CD1c-positive myeloid dendritic cell (primary cell): ENCODE measurements around the gene ANKFY1.

Experiments
- DNase-seq: peaks from one replicate; pipeline ENCODE4 v3.0.0-alpha.2; 2016; ENCODE audit errors: extremely low spot score

Gene ANKFY1

DNA sequence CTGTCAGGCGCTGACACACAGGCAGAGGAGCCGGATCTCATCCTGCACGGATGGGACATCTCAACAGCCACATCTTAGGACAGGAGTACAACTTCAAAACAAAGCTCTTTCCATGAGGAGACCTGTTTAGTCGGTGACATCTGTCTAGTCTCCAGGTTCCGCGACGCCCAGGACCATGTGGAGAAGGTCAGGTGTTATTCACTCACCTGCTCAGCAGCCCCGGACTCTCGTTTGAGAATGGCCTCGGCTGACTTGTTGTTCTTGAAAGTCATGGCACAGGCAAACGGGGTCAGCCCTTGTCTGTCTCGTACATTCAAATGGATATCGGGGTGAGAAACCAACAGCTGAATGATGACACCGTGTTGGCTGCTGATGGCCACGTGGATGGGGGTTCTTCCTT lies 85.1 kb downstream of the ANKFY1 start:
- DNase-seq, result no peak

DNA sequence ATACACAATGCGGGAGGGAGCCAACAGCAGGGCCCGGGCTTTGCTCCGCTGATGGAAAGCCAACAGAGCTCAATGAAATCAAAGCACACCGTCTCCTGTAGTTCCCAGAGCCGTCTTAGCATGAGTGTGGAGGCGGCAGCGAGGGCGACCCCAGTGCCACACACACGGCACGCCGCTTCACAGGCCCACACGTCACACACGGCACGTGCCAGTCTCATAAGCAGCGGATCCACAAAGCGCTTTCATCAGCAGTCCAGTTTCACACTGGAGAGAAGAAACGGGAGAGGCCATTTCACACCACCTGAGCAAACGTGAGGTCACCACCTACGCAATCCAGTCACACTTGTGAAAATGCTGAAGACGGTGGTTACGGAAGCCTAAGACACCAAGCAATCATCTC lies 86.0 kb downstream of the ANKFY1 start:
- DNase-seq, result no peak

DNA sequence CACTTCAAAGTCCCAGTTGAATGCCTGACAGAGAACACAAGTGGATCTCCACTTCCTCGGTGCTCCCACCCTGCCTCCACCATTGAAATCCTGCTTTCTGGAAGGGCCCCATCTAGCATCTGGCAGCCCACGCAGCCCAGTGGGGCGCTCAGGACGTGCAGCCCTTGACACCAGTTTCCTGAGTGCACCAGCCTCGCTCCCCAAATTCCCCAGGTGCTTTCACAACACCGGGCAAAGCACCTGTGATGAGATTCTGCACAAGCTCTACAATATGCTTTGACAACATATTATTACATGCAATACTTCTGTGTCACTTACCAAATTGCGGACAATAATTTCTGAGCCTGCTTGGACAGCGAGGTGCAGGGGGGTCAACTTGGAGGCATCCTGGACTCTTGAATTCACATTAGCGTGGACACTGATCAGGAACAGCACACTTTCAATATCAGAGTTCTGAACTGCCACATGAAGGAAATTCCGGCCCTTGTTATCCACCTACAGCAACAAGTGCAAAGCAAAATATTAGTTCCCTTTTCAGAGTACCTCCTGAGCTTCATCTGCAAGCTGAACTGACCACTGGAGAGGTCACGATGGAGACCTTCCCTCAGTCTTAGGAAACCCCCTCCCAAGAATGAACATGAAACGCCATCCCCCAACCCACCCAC lies 86.8 kb downstream of the ANKFY1 start:
- DNase-seq, result no peak

DNA sequence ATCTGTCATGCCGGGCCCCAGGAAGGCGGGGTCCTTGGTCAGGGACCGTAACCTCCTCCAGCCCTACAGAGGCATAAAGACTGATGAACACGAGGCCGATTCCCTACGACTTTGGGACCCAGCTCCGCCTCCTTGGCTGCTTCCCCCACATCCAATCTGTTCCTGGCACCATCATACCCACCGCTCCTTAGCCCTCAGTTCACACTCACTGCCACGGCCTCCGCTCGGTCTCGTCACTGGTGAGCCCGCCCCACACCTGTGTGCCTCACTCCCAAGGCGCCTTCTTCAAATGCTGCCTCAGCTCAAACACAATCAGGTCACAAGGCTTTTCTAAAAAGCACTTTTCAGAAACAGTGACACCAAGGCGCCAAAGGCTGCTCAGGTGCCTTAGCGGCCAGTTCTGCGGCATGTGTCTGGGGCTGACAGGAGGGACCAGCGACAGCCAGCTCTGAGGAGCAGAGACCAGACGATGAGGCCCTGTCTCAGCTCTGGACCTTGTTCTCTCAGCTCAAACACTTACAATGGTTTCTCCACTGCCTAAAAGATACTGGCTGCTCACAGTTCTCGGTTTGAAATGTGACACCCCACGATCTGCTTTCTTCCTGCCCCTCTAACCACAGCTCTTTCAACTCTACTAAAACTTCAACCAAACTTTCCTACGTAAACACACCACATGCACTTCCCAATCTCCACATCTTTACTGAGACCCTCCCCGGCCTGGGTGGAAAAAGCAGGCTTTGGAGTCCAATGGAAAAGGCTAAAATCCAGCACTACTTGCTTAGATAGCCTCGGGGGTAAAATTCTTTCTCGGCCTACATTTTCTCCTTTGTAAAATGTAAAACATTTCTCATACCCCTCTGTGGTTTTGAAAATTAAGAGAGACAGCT lies 87.6 kb downstream of the ANKFY1 start:
- DNase-seq, result no peak

DNA sequence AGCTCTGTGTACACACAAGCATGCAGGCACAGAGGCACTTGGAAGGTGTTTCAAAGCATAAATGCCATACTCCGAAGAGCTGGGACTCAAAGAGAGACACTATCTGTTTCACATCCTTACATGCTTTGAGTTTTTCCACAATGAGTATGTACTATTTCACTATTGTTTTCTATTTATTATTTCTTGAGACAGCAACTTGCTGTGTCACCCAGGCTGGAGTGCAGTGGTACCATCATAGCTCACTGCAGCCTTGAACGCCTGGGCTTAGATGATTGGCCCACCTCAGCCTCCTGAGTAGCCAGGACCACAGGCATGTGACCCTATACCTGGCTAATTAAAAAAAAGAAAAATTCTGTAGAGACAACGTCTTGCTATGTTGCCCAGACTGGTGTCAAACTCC lies 89.2 kb downstream of the ANKFY1 start:
- no peak for DNase-seq

DNA sequence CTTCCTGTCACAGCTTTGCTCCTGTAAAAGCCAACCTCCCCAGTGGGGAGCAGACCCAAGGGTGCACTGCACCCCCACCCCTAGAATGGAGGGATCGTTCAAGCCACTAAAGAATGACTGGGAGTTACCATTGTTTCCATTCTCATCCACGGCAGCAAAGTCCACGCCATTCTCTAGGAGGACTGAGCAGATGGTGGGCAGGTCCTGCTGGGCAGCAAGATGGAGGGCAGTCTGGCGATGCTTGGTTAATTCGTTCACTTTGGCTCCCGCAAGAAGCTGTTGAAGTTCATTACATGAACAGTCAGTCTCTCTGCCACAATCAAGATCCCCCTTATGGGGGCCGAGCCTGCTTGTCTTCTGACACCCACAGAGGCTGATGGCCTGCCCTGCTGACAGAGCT lies 90.0 kb downstream of the ANKFY1 start:
- no peak for DNase-seq

DNA sequence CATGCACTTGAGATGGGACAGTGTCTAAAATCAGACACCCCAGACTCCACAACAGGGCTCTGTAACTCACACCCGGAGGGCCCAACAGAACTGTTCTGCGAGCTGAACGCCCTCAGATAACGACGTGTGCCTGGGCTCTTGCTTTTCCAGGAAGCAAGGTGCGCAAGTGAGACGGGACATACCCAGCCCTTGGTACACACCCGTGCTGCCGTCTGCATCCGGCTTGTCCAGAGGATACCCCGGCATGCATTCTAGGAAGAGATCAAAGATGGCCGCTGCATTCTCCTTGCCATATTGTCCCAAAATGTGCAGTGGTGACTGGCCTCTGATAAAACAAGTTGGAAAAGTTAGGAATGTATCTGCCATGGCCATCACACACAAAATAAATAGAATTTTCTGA lies 91.4 kb downstream of the ANKFY1 start:
- DNase-seq, result no peak

DNA sequence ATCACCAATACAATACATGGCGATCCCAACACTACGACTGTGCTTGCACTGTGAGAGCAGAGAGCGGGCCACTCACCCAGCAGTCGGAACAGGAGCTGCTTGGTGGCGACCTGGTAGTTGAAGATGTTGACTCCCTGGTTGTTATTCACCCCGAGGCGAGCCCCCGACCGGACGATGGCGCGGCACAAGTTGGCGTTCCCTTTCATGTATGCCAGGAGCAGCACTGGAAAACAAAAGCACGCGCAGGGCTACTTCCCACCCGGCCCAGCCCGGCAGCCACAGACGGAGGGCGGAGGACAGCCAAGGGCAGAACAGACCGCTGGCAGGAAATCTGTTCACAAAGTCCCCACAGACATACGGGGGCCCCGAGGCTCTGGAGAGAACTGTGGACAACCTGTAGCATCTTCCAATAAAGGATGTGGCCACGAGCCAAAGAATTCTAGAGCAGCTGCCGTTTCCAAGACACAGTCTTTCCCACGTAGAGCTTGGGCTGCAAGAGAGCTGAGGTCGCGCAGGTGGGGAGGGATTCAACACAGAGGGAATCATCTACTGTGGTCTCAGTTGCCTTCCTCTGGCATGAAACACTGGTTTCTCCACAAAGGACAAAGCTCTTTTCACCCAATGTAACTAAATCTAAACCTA lies 93.0 kb downstream of the ANKFY1 start:
- no peak for DNase-seq

DNA sequence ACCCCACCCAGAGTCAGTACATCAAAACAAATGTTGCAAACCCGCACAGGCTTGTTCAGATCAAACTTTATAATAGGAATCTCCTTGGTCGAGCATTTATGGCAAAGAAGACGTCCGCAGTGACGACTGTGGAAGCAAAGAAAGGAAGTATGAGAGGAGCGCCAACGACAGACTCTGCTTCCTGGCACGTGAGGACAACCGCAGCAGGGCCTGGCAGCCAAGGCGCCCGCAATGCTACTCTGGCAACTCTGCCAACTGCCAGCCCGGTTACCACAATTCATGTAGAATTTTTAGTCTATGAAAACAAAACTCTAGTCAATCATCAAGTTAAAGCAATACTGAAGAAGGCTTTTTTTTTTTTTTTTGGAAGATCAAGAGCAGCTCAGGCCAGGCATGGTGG lies 96.0 kb downstream of the ANKFY1 start:
- no peak for DNase-seq

DNA sequence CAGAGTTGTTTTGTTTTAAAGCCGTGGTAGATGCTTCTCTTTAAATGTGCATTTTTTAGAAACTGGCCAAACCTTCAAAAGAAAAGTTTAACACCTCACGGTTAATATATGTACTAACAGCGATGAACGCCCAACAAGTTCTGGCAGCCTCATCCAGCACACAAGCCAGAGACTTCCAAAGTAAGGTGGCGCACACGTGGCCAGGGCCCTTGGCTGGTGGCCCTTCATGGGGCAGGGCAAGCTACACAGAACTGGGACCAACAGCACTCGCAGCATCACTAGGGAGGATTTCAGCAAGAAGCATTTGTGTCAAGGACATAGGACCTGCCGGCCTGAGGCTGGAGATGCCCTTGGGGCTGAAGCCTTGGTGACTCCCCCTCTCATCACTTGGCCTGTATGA lies 97.4 kb downstream of the ANKFY1 start:
- DNase-seq, result no peak

DNA sequence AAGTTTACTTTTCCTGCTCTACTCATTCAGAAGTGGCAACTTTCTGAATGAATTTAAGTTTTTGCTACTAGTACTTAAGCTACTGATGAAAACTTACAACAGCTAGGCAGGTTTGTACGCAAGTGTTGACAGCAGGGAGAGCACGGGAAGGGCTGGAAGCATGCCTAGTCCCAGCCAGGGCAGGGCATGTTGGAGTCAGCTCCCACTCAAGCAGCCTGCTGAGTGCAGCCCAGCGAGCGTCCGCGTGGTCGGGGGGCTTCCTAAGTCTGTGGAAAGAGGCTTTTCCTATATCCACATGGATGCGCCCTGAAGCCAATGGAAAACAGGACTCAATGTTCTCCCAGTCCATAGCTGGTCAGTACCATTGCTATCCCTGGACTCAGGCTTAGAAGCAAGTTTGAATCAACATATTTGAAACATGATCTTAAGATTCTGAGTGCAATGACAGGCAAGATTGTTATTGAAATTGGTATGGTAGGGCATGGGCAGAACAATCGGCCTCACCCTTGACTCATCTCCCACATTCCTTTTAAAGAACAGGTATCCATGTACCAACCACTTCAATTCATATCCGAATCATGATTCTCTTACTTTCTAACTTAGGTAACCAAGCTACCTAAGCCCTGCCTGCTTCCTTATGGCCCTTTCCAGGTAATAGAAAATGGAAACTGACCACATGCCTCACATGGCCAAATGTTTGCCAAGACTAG lies 98.3 kb downstream of the ANKFY1 start:
- no peak for DNase-seq

DNA sequence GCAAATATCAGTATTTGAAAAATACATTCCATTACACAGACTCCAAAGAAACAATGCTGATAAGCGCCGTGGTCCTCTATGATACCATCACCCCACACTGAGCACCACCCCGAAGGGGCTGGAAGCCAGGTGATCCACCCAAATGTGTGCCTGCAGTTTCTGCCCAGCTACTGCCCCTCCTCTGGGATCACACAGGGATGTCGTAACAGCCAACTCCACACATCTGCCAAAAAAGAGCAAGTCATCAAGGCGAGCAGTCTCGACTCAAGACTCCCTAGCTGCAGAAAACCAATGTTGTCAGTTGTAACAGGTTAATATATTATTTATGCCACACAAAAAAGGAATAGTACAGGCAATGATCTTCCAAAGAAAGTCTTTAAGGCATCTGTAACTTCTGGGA lies 99.8 kb downstream of the ANKFY1 start:
- no peak for DNase-seq

DNA sequence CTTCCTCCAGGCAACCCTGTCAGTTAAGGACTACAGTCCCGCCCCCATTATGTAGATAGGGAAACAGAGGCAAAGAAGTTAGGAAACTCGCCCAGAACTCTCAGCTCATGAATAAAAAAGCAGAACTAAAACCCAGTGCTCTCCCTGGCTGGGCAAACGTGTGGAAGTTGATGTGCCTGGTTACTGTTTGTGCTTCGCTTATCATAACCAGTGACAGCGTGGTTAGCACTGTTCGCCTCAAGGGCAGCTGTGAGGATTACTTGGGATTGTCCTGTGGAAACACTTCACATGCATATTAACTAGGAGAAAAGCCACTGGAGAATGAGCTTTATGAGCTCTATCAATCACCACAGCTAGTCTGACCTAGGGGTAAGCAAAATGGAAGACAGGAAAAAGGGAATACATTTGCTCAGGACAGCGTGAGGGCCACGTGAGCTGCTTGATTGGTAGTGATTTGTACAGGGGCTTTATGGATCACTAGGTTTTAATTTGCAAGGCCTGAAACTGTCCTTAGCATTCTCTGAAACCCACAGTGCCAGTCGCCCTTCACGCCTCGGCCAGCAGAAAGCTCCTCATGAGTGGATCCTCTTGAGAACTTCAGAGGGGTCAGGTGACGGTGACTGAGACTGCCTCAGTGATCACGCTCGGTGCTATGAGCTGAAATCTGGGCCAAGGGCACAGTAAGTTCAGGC lies 100.9 kb downstream of the ANKFY1 start:
- DNase-seq, result peak; percentile 76

DNA sequence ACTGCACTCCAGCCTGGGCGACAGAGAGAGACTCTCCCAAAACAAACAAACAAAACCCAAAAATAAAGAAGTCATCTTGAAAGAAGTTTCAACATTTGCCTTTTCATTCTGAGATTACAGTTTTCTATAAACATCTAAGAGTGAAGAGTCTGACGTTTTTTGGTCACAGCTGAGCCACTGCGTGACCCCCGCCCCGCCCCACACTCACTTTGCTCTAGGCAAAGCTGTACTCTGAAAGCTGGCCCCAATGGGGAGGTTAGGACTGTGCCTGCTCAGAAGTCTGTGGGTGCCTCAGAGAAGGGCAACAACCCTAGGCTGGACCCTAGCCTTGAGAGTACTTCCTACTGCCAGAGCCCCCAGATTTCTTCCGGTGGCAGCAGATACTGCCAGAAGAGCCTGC lies 101.5 kb downstream of the ANKFY1 start:
- DNase-seq, result peak; percentile 43

DNA sequence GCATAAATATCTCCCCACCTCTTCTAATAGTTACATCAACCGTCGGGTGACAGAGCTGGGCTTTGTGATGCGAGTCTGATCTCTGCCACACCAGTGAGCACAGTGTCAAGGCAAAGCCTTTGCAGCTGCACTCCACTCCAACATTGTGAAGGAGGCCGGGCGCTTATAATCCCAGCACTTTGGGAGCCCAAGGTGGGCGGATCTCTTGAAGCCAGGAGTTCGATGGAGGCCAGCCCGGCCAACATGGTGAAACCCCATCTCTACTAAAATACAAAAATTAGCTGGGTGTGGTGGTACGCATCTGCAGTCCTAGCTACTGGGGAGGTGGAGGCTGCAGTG lies 101.8 kb downstream of the ANKFY1 start:
- DNase-seq, result no peak

DNA sequence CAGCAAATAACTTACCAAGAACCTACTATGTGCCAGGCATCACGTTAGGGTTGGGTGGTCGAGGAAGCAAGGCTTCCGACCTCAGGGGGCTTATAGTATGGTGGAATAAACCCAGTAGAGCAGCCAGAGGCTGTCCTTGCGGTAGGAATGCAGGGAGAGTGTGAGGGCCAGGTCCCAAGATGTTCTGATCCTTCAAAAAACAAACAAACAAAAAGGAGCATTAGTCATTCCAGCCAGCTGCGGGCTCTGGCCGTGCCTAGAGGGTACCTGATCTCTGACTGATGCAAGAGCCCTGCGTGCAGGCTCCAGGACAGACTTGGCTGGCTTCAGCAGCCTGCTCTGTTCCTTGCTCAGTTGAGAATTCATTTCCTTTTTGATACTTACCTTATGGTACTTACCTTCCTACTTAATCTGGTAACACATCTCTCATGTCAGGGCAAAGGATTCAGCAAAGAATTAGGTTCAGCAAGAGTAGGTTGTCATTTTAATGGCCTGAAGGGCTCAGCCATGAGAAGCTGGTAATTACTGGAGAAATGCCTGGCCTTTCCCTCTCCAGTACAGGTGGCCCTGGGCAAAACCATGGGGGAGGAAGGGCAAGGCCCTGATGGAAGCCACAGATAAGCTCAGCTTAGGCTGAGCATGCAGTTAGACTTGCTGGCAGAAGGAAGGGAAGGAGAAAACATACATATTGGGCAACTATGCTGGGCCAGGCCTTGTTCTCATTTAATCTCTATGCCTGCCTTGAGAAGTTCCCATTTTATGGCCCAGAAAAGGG lies 102.4 kb downstream of the ANKFY1 start:
- peak; percentile 48 for DNase-seq

DNA sequence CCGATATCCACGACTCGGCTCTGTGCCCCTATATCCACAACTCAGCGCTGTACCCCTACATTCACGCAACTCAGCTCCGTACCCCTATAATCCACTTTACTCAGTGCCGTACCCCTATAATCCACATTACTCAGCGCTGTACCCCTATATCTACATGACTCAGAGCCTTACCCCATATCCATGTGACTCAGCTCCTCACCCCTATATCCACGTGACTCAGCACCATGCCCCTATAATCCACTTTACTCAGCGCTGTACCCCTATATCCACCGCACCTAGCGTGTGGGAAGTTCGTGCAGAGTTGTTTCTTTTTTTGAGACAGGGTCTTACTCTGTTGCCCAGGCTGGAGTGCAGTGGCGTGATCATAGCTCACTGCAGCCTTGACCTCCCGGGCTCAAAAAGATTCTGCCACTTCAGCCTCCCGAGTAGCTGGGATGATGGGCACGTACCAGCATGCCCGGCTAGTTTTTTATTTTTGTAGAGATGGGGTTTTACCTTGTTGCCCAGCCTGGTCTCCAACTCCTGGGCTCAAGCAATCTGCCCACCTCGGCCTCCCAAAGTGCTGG lies 103.4 kb downstream of the ANKFY1 start:
- no peak for DNase-seq

DNA sequence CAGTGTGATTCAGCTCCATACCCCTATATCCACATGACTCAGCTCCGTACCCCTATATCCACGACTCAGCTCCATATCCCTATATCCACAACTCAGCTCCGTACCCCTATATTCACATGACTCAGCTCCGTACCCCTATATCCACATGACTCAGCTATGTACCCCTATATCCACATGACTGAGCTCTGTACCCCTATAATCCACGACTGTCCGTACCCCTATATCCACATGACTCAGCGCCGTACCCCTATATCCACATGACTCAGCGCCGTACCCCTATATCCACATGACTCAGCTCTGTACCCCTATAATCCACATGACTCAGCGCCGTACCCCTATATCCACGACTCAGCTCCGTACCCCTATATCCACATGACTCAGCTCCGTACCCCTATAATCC lies 104.0 kb downstream of the ANKFY1 start:
- DNase-seq, result no peak

DNA sequence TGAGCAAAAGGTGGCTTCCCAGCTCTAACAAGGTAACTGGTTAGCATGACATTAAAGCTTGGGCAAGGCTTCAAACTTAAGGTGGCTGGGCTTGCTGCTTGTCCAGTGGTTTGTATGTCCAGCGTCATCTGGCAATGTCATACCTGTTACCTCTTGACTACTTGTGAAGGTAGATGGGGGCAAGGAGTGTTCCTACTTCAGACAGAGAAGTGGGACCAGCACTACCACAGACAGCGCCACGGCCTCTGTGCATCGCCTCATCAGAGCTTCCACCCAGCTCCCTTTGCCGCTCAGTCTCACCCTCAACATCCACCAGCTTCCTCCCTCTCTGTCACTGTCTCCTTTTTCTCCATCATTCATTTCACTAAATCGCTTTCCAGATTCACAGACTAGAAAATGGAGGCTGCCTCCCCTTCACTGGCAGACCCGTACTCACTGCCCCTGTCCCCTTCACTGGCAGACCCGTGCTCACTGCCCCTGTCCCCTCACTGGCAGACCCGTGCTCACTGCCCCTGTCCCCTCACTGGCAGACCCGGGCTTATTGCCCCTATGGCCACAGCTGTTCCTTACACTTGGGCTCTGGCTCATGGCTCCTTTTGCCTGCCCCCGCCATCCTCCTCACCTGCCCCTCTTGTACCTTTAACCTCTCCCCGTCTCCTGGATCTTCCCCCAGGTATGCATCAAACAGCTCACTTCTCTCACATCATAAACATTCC lies 106.0 kb downstream of the ANKFY1 start:
- no peak for DNase-seq

DNA sequence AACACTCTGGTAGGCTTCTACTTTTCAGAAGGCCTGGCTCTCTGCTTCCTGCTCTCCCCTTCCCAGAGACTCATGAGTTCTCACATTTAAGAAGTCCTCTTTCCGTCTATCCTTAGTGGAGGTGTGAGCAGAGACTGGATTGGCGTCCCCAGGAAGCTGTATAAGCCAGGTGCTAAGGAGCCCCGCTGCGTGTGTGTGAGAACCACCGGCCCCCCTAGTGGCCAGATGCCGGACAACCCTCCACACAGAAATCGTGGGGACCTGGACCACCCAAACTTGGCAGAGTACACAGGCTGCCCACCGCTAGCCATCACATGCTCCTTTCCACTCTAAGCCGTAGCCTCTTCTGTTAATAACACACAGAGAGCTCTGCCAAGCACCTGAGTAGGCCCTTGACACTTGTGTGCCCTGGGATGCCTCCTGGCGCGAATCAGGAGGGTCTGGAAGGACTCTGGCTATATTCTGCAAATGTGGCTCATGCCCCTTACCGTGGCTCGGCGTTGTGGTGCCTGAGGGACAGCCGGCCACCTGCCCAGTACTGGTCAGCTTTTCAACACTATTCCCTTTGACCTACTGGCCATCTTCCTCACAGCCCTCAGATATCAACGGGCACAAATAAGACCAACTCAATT lies 106.9 kb downstream of the ANKFY1 start:
- no peak for DNase-seq
